SK-N-MC (cell line): ENCODE results near the gene SGO1.

Source experiments
- DNase-seq: peaks from one replicate; pipeline ENCODE4 v3.0.0-alpha.2; 2011; ENCODE audit warnings: low read depth, low spot score
- H3K27ac ChIP-seq: fragments of 200-600 bp; sonication (generic); 2 replicates; pipeline ENCODE4 v1.5.1; 2016; ENCODE audit warnings: mixed run types
- H3K36me3 ChIP-seq: fragments of 200-600 bp; sonication (generic); 2 replicates; pipeline ENCODE4 v1.6.1; 2017; ENCODE audit warnings: antibody characterized with exemption, low read length, mixed read lengths; ENCODE audit not compliant: insufficient read depth
- H3K4me3 ChIP-seq: fragments of 200-600 bp; sonication (generic); 2 replicates; pipeline ENCODE4 v1.5.1; 2016
- H3K9ac ChIP-seq: fragments of 200-600 bp; sonication (generic); 2 replicates; pipeline ENCODE4 v1.8.0; 2017; ENCODE audit warnings: mixed run types, mixed read lengths; ENCODE audit not compliant: insufficient read length
- H3K9me3 ChIP-seq: fragments of 200-600 bp; sonication (generic); 2 replicates; pipeline ENCODE4 v1.6.1; 2017; ENCODE audit warnings: low read depth, mild to moderate bottlenecking, antibody characterized with exemption, low read length, moderate library complexity, mixed read lengths
- EZH2 ChIP-seq: fragments of 200-600 bp; sonication (generic); IDR thresholded peaks from one replicate; pipeline ENCODE4 v1.6.1; 2017; ENCODE audit warnings: antibody characterized with exemption
- FOXP2 ChIP-seq: optimal IDR thresholded peaks from 2 replicates; pipeline ENCODE3; 2011; ENCODE audit warnings: mild to moderate bottlenecking, moderate library complexity; ENCODE audit not compliant: insufficient read depth; ENCODE audit errors: extremely low read length, control extremely low read depth
- POLR2AphosphoS5 ChIP-seq: IDR thresholded peaks from 2 replicates; pipeline ENCODE4 v1.6.1; 2012; ENCODE audit warnings: mild to moderate bottlenecking, low read depth, low read length, borderline replicate concordance

SGO1 gene

DNA sequence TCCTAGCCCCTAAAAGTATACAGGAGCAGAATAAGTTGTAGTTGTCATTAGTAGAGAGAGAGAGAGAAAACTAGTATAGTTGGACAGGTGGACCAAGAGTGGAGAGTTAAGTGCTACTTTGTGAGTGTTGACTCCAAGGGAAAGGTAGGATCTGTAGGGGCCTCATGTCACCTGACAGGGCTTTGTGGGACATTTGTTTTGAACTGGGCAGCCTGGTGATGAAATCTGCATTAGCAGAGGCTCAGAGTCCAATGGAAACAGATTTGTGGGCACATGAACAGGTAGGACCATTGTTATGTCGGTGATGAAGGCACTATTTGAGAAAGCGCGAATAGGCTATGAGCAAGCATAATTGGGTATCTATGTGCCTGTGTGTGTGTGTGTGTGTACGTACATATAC is 43.5 kb downstream of the SGO1 start:
- H3K9me3 ChIP-seq = no peaks in the 10 kb centered on the region
- no peak overlapping the region for H3K4me3 ChIP-seq
- H3K27ac ChIP-seq = no peak overlapping the region
- DNase-seq = no peak
- H3K9ac ChIP-seq = no peak overlapping the region
- no peak for TF ChIP-seq POLR2AphosphoS5
- TF ChIP-seq FOXP2 = no peak
- no peak for TF ChIP-seq EZH2
- H3K36me3 ChIP-seq = no peaks in the 10 kb centered on the region

DNA sequence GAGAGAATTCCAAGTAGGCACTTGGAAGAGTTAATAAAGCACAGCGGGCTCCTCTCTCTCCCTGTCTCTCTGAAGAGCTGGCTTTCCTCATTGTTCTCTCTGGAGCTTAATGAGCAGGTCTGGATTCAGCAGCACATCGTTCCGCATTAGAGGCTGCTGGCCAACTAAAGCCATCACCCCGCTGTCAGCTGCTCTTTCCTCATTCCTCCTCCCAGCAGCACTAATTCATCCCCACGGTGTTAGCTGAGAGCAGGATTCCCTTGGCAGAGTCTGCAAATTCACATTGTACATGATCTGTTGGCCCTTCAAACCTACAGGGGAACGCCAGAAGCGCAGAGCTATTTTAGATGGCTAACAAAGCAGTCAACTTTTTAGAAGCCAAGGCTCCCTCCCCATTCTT is 44.2 kb downstream of the SGO1 start:
- H3K9ac ChIP-seq = no peak overlapping the region
- TF ChIP-seq POLR2AphosphoS5 (no peak), FOXP2 (no peak), EZH2 (no peak)
- DNase-seq = no peak
- H3K4me3 ChIP-seq = no peak overlapping the region
- H3K9me3 ChIP-seq = no peaks in the 10 kb centered on the region
- no peak overlapping the region for H3K27ac ChIP-seq
- no peaks in the 10 kb centered on the region for H3K36me3 ChIP-seq

GRCh38 chr3:20141316-20141715 is 44.7 kb downstream of the SGO1 start:
- H3K9ac ChIP-seq = no peak overlapping the region
- H3K27ac ChIP-seq = no peak overlapping the region
- TF ChIP-seq FOXP2 (no peak), POLR2AphosphoS5 (no peak), EZH2 (no peak)
- no peak for DNase-seq
- H3K9me3 ChIP-seq = no peaks in the 10 kb centered on the region
- H3K4me3 ChIP-seq = no peak overlapping the region
- H3K36me3 ChIP-seq = no peaks in the 10 kb centered on the region

DNA sequence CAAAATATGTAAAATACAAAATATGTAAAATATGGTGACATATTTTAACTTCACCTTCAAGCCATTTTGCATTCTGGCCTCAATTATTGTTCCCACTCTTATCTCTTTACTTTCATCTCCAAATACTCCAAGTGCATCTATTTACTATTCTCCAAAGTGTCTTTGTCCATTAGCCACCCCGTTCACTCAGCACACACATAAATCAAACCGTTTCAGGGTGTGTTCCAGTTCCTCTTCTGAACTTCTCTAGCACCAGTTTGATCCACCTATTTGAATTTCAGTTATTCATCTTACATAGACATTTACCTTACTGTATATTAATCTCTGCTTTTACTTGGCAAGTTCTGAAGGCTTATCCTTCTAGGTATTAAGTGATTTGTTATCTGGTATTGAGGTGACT is 45.1 kb downstream of the SGO1 start:
- no peak overlapping the region for H3K27ac ChIP-seq
- no peaks in the 10 kb centered on the region for H3K36me3 ChIP-seq
- no peak for TF ChIP-seq EZH2
- no peak for TF ChIP-seq POLR2AphosphoS5
- TF ChIP-seq FOXP2 = no peak
- H3K4me3 ChIP-seq = no peak overlapping the region
- no peaks in the 10 kb centered on the region for H3K9me3 ChIP-seq
- DNase-seq = no peak
- H3K9ac ChIP-seq = no peak overlapping the region

DNA sequence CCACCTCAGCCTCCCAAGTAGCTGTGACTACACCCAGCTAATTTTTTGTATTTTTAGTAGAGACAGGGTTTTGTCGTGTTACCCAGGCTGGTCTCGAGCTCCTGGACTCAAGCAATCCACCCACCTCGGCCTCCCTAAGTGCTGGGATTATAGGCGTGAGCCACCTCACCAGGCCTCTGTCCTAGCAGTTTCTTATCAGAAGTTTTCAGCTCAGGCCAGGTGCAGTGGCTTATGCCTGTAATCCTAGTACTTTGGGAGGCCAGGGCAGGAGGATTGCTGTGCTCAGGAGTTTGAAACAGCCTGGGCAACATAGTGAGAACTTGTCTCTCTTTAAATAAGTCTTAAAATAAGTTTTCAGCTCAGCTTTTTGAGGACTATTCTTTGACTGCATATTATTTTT is 48.4 kb downstream of the SGO1 start:
- Histone ChIP-seq H3K27ac (no peak overlapping the region), H3K36me3 (no peaks in the 10 kb centered on the region), H3K4me3 (no peak overlapping the region), H3K9me3 (no peaks in the 10 kb centered on the region), H3K9ac (no peak overlapping the region)
- DNase-seq = no peak
- no peak for TF ChIP-seq POLR2AphosphoS5
- TF ChIP-seq EZH2 = no peak
- TF ChIP-seq FOXP2 = no peak

DNA sequence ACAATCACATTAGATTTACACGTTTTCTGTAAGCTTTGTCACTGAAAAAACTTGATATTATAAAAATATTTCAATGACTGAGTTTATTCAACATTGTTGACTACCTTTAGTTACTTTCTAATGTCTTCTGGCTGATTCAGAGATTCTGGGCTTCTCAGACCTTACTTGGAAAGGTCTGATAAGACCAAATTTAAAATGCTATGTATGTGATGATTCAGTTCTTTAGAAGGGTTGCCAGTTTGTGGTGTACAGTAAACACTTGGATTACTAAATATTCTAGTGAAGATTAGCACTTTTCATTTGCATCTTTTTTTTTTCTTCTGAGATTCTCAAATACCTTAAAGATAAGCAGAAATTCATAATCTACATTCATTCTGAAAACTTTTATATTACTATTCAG is 49.8 kb downstream of the SGO1 start:
- no peak overlapping the region for H3K27ac ChIP-seq
- H3K9ac ChIP-seq = no peak overlapping the region
- DNase-seq = no peak
- no peaks in the 10 kb centered on the region for H3K36me3 ChIP-seq
- H3K4me3 ChIP-seq = no peak overlapping the region
- no peaks in the 10 kb centered on the region for H3K9me3 ChIP-seq
- TF ChIP-seq POLR2AphosphoS5 = no peak
- no peak for TF ChIP-seq EZH2

- Histone ChIP-seq H3K36me3 (no peaks in the 10 kb centered on the region), H3K27ac (no peak overlapping the region), H3K9ac (no peak overlapping the region), H3K9me3 (no peaks in the 10 kb centered on the region), H3K4me3 (no peak overlapping the region)
- TF ChIP-seq FOXP2 = no peak
- no peak for DNase-seq
Observed at GRCh38 chr3:20130106-20130505, 55.9 kb downstream of the SGO1 start.

DNA sequence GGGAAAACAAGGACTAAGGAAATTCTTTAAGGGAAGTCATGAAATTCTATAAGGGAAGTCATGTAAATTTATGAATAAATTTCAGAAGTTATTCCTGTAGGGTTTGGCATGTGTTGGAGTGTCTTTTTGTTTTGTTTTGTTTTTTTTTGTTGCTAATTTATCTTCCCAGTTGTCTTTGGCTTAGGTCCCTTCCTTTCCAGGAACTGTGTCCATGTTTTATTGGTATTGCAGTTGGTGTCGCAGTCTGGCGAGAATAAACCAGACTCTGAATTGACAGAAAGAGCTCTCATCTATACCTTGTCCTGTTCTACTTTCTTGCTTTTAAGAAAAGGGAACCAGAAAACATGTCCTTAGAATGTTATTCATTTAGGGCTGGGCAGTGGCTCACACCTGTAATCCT is 57.6 kb downstream of the SGO1 start:
- H3K9me3 ChIP-seq = no peaks in the 10 kb centered on the region
- no peaks in the 10 kb centered on the region for H3K36me3 ChIP-seq
- DNase-seq = no peak
- H3K4me3 ChIP-seq = no peak overlapping the region
- no peak for TF ChIP-seq EZH2
- TF ChIP-seq POLR2AphosphoS5 = no peak
- no peak for TF ChIP-seq FOXP2
- no peak overlapping the region for H3K27ac ChIP-seq
- no peak overlapping the region for H3K9ac ChIP-seq

DNA sequence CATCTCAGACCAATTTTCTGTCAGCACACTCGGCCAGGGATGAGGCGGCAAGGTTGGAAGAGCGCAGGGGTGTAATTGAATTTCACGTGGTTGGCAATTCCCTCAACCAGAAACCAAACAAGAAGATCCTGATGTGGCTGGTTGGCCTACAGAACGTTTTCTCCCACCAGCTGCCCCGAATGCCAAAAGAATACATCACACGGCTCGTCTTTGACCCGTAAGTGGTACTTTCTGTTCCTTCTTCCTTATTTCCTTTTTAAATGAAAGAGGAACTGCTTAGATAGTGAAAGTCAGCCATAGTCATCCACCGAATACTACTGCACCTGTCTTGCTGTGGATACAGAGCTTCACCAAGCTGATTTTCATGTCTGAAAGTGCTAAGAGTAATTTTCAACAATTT is 60.1 kb downstream of the SGO1 start:
- H3K4me3 ChIP-seq = no peak overlapping the region
- no peak for TF ChIP-seq POLR2AphosphoS5
- TF ChIP-seq FOXP2 = no peak
- TF ChIP-seq EZH2 = no peak
- H3K36me3 ChIP-seq = no peaks in the 10 kb centered on the region
- H3K9ac ChIP-seq = no peak overlapping the region
- H3K9me3 ChIP-seq = no peaks in the 10 kb centered on the region
- no peak overlapping the region for H3K27ac ChIP-seq
- no peak for DNase-seq
